ENCODE data around the gene PRKAG1. TPM values are rescaled to one million over a fixed set of nuclear protein-coding genes. Genes with fewer than 3 reads are reported as not detected.
A peak's percentile ranks its signal among the peaks of the same experiment; 100 is the strongest.

PRKAG1 gene
- total and polyA plus RNA-seq, 10 of the 15 experiments (the other 5 are each of a cell fraction or from before 2014, with no cell fraction given): 44.5 to 91.6 (median 60.9) TPM

- no peak for TF ChIP-seq ATF2 (IDR thresholded peaks at IDR 0.05; ENCODE audit: low read length)
- peak; percentile 68 for TF ChIP-seq RELA (IDR thresholded peaks at IDR 0.05; ENCODE audit: borderline replicate concordance, partially characterized antibody)
- TF ChIP-seq BACH1 (IDR thresholded peaks at IDR 0.05; ENCODE audit: borderline replicate concordance): peak; percentile 69; the same call in 1 of the 2 replicates
- TF ChIP-seq MTA3 (IDR thresholded peaks at IDR 0.05; ENCODE audit: borderline replicate concordance, low read length): 0 out of 2 replicates have a peak, but pooled peaks have one; percentile 50
- TF ChIP-seq CTCF (IDR thresholded peaks at IDR 0.05 in 2 of 3, conservative IDR thresholded peaks at IDR 0.05 in 1 of 3; ENCODE audit: control insufficient read depth in 2 of 3, extremely low read depth in 1 of 3, insufficient read depth in 1 of 3, low read depth in 3 of 3, low read length in 3 of 3): peak in 1 of 3 experiments; percentile 28; a peak in 1 of 6 replicates
- TF ChIP-seq POU2F2 (IDR thresholded peaks at IDR 0.05; ENCODE audit: borderline replicate concordance, low read depth, low read length): peak; percentile 89; the same call in 2 of the 3 replicates
- no peak for TF ChIP-seq BMI1 (IDR thresholded peaks at IDR 0.05; ENCODE audit: borderline replicate concordance)
- no peak for TF ChIP-seq KDM1A (IDR thresholded peaks at IDR 0.05; ENCODE audit: borderline replicate concordance)
- TF ChIP-seq, protein P1, sequence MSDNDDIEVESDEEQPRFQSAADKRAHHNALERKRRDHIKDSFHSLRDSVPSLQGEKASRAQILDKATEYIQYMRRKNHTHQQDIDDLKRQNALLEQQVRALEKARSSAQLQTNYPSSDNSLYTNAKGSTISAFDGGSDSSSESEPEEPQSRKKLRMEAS (IDR thresholded peaks at IDR 0.05; ENCODE audit: low read depth, low read length): peak; percentile 94
- TF ChIP-seq NRF1 (conservative IDR thresholded peaks at IDR 0.05; ENCODE audit: low read depth, low read length): no peak
- TF ChIP-seq NR2C1 (IDR thresholded peaks at IDR 0.05): peak; percentile 69
- no peak for TF ChIP-seq ATF3 (IDR thresholded peaks at IDR 0.05; ENCODE audit: borderline replicate concordance, extremely low read depth, low read depth, low read length)
- TF ChIP-seq, protein P2, sequence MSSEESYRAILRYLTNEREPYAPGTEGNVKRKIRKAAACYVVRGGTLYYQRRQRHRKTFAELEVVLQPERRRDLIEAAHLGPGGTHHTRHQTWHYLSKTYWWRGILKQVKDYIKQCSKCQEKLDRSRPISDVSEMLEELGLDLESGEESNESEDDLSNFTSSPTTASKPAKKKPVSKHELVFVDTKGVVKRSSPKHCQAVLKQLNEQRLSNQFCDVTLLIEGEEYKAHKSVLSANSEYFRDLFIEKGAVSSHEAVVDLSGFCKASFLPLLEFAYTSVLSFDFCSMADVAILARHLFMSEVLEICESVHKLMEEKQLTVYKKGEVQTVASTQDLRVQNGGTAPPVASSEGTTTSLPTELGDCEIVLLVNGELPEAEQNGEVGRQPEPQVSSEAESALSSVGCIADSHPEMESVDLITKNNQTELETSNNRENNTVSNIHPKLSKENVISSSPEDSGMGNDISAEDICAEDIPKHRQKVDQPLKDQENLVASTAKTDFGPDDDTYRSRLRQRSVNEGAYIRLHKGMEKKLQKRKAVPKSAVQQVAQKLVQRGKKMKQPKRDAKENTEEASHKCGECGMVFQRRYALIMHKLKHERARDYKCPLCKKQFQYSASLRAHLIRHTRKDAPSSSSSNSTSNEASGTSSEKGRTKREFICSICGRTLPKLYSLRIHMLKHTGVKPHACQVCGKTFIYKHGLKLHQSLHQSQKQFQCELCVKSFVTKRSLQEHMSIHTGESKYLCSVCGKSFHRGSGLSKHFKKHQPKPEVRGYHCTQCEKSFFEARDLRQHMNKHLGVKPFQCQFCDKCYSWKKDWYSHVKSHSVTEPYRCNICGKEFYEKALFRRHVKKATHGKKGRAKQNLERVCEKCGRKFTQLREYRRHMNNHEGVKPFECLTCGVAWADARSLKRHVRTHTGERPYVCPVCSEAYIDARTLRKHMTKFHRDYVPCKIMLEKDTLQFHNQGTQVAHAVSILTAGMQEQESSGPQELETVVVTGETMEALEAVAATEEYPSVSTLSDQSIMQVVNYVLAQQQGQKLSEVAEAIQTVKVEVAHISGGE (CRISPR knock-in tag; IDR thresholded peaks at IDR 0.05): no peak
- no peak for TF ChIP-seq ZNF274 (IDR thresholded peaks at IDR 0.05; ENCODE audit: insufficient read depth, insufficient read length)
- TF ChIP-seq EP300 (IDR thresholded peaks at IDR 0.05; ENCODE audit: borderline replicate concordance in 1 of 2, control insufficient read depth in 1 of 2, low read depth in 2 of 2, low read length in 2 of 2): peak in 1 of 2 experiments; percentile 66; a peak in 1 of 4 replicates
- TF ChIP-seq EGR1 (IDR thresholded peaks at IDR 0.05; ENCODE audit: borderline replicate concordance in 1 of 2, low read depth in 2 of 2, low read length in 2 of 2): peak; percentile 57 to 71; a peak in 2 of 3 replicates
- 0 out of 2 replicates have a peak, but pooled peaks have one; percentile 46 for TF ChIP-seq BCL11A (IDR thresholded peaks at IDR 0.05; ENCODE audit: low read depth, low read length)
Measured at GRCh38 chr12:49060237-49061156, 41.9 kb upstream of the PRKAG1 start, which contains the start of gene KMT2D (continued).

Measured in GM12878 (cell line).